HTERT RPE-1 (cell line): ENCODE data around the gene USHBP1.

ENCODE experiments used
- in situ Hi-C: fragments of 300-500 bp; cut with MboI; formaldehyde crosslinking; loops from 4 replicates; pipeline ENCODE4 v1.14.3; 2020; ENCODE audit warnings: low sequenced_read_pairs

Gene USHBP1

GRCh38 chr19:17242431-17243208, 21.9 kb downstream of the USHBP1 start:
- in situ Hi-C loops = no loop called here

- in situ Hi-C loops = no loop called here
Measured at GRCh38 chr19:17240826-17241399, 23.6 kb downstream of the USHBP1 start.

GRCh38 chr19:17240062-17240752, 24.3 kb downstream of the USHBP1 start:
- in situ Hi-C loops = no loop called here

- in situ Hi-C loops = no loop called here
Measured at GRCh38 chr19:17237747-17238706, 26.5 kb downstream of the USHBP1 start.

- in situ Hi-C loops = no loop called here
Measured at GRCh38 chr19:17236811-17237543, 27.6 kb downstream of the USHBP1 start.

- in situ Hi-C loops = no loop called here
Measured at GRCh38 chr19:17235971-17236777, 28.4 kb downstream of the USHBP1 start.

- in situ Hi-C loops = no loop called here
Measured at GRCh38 chr19:17235300-17235970, 29.1 kb downstream of the USHBP1 start.

- in situ Hi-C loops = no loop called here
Measured at GRCh38 chr19:17234911-17235299, 29.6 kb downstream of the USHBP1 start.

GRCh38 chr19:17232258-17232657, 32.3 kb downstream of the USHBP1 start:
- in situ Hi-C loops = no loop called here

- in situ Hi-C loops = no loop called here
Measured at GRCh38 chr19:17229890-17230289, 34.7 kb downstream of the USHBP1 start.

GRCh38 chr19:17227798-17228367, 36.7 kb downstream of the USHBP1 start:
- in situ Hi-C loops = no loop called here

GRCh38 chr19:17226002-17226933, 38.3 kb downstream of the USHBP1 start, which contains the start of gene OCEL1:
OCEL1 (plus strand) TSS chr19:17226226; CDS start chr19:17226248, 22 bp downstream.
- in situ Hi-C loops = no loop called here

GRCh38 chr19:17225053-17225452, 39.5 kb downstream of the USHBP1 start:
- in situ Hi-C loops = no loop called here

- in situ Hi-C loops = no loop called here
Measured at GRCh38 chr19:17220207-17220758, 44.3 kb downstream of the USHBP1 start.

GRCh38 chr19:17219286-17219685, 45.3 kb downstream of the USHBP1 start:
- in situ Hi-C loops = no loop called here

GRCh38 chr19:17216058-17216670, 48.4 kb downstream of the USHBP1 start:
- in situ Hi-C loops = no loop called here
